ENCODE measurements around the gene CORO2A. TPM values are rescaled to one million over a fixed set of nuclear protein-coding genes. Genes with fewer than 3 reads are reported as not detected.

The CORO2A gene
- total and polyA plus RNA-seq, 2 of the 8 experiments (the other 6 are each of a cell fraction or from before 2014, with no cell fraction given), result 13.7 to 27.9 TPM

GRCh38 chr9:98117984-98118639 lies 74.3 kb downstream of the CORO2A start:
- Histone ChIP-seq H3K9me3 (ENCODE audit: insufficient read depth in 2 of 2, low read depth in 1 of 2, low read length in 1 of 2) (no peaks in the 10 kb centered on the region; a peak in 1 of 4 replicates), H2AFZ (ENCODE audit: low read length) (peak overlapping the region; percentile 61; the same call in 1 of the 2 replicates), H3K79me2 (ENCODE audit: control insufficient read depth in 1 of 2, insufficient read depth in 2 of 2, low read length in 2 of 2) (no peaks in the 10 kb centered on the region), H4K8ac (ENCODE audit: extremely low read depth, insufficient read depth, low read length) (no peak overlapping the region), H3K4me2 (ENCODE audit: insufficient read depth in 1 of 2, low read depth in 2 of 2, low read length in 2 of 2) (peak overlapping the region; percentile 35 to 82), H2BK20ac (ENCODE audit: low read length) (no peak overlapping the region; the same call in 1 of the 2 replicates), H3K18ac (ENCODE audit: extremely low read depth, low read length) (peak overlapping the region; percentile 96; the same call in 1 of the 2 replicates), H2AK5ac (ENCODE audit: low read depth, low read length) (no peak overlapping the region), H2BK120ac (replicated peaks; ENCODE audit: low read depth, low read length) (no peak overlapping the region), H3K4ac (replicated peaks; ENCODE audit: insufficient read length, low read depth, low read length) (no peak overlapping the region), H4K91ac (replicated peaks; ENCODE audit: insufficient read length, low read length) (peak overlapping the region; percentile 34), H4K20me1 (replicated peaks in 1 of 2; ENCODE audit: control insufficient read depth in 1 of 2, insufficient read depth in 2 of 2, low read length in 2 of 2) (no peaks in the 10 kb centered on the region), H3K4me3 (ENCODE audit: extremely low read depth in 1 of 4, insufficient read depth in 2 of 4, low read depth in 3 of 4, low read length in 4 of 4) (peak overlapping the region; percentile 40 to 63 (median 54); a peak in 7 of 8 replicates), H3K36me3 (ENCODE audit: control insufficient read depth in 2 of 4, insufficient read depth in 4 of 4, low read length in 3 of 4) (no peaks in the 10 kb centered on the region), H2BK12ac (ENCODE audit: low read depth, low read length) (no peak overlapping the region), H3K56ac (replicated peaks; ENCODE audit: insufficient read length, low read depth, low read length) (no peak overlapping the region), H3K23ac (ENCODE audit: insufficient read length) (no peak overlapping the region), H3K14ac (ENCODE audit: insufficient read length) (no peak overlapping the region), H3K79me1 (ENCODE audit: low read depth, low read length) (no peaks in the 10 kb centered on the region), H3K4me1 (replicated peaks in 1 of 4; ENCODE audit: control insufficient read depth in 3 of 4, insufficient read depth in 4 of 4, low read length in 3 of 4) (peaks cover 0 to 8% (median 3%) of the 10 kb centered on the region in 4 experiments; a peak in 4 of 7 replicates), H3K23me2 (ENCODE audit: low read depth, low read length) (peaks cover 7% of the 10 kb centered on the region; the same call in 1 of the 2 replicates), H3K9ac (replicated peaks in 1 of 4; ENCODE audit: extremely low read depth in 1 of 4, low read depth in 3 of 4, low read length in 3 of 4) (no peak overlapping the region), H2BK15ac (ENCODE audit: low read length) (peak overlapping the region; percentile 61; the same call in 1 of the 2 replicates), H4K5ac (ENCODE audit: insufficient read length, low read depth, low read length) (no peak overlapping the region), H3K27ac (ENCODE audit: low read depth, low read length) (no peak overlapping the region), H2BK5ac (ENCODE audit: low read depth, low read length) (no peak overlapping the region), H3K27me3 (replicated peaks in 1 of 4; ENCODE audit: control insufficient read depth in 3 of 4, extremely low read depth in 1 of 4, insufficient read depth in 3 of 4, low read length in 3 of 4) (no peaks in the 10 kb centered on the region; a peak in 1 of 7 replicates)
- FAIRE-seq, result no peak
- no peak for DNase-seq (ENCODE audit: low read depth in 1 of 2, low spot score in 2 of 2)
- TF ChIP-seq RAD21 (IDR thresholded peaks at IDR 0.05 in 1 of 2, conservative IDR thresholded peaks at IDR 0.05 in 1 of 2; ENCODE audit: low read depth in 2 of 2, low read length in 2 of 2) (peak; percentile 41 to 49; a peak in 3 of 4 replicates), HDAC6 (IDR thresholded peaks at IDR 0.05; ENCODE audit: low read depth, low read length) (no peak), CTCF (IDR thresholded peaks at IDR 0.05; ENCODE audit: control extremely low read depth in 1 of 3, insufficient read depth in 1 of 3, low read depth in 1 of 3, low read length in 3 of 3) (peak; percentile 11 to 44 (median 11); a peak in 3 of 4 replicates)
- ChIA-PET POLR2A (ENCODE audit: partially characterized antibody) (interaction anchor here (0.5 to 1.9 kb wide), 6 partner anchors 12 to 84 kb away, joined by 3 to 7 read pairs (median 3); no protein-coding TSS in a partner anchor), CTCF (ENCODE audit: partially characterized antibody) (interaction anchor here (1.0 to 2.2 kb wide), 16 partner anchors 13 to 146 kb away, joined by 3 to 11 read pairs (median 4); partner anchors contain the start of gene TBC1D2)
- 82% methylated on average over 5 of the region's 5 CpGs; no CpG with 5 or more reads in 1 of the 2 experiments for WGBS, 2 experiments (ENCODE audit: extremely low coverage in 1 of 2, insufficient coverage in 1 of 2, insufficient read length in 1 of 2, insufficient replicate concordance in 2 of 2, low coverage in 1 of 2, low lambda C conversion rate in 2 of 2, missing lambda C conversion rate in 1 of 2)
